ENCODE data around the gene GRIN2A. TPM values are rescaled to one million over a fixed set of nuclear protein-coding genes. Genes with fewer than 3 reads are reported as not detected.

GRIN2A gene
- polyA plus RNA-seq, 4 donors = 4.9 to 6.9 (median 5.7) TPM

DNA sequence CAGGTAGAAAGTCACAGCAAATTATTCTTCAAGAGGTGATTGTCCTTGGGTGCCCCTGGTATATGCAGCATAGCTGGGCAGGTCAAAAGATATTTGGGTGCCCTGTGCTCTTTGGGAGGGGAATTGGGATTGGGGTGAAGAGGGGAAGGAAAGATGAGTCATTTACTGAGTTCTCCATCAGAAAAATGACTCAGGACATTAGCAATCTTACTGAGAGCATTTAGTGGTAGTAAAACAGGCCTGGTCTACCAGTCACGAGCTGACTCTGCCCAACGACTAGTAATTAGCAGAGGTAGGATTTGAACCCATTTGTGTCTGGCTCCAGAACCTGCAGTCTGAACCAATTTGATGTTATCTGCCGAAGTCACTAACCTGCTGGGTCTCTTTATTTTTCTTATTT, 6.0 kb upstream of the GRIN2A start:
- DNase-seq (ENCODE audit: low read depth in 4 of 4, low spot score in 3 of 4) = no peak

DNA sequence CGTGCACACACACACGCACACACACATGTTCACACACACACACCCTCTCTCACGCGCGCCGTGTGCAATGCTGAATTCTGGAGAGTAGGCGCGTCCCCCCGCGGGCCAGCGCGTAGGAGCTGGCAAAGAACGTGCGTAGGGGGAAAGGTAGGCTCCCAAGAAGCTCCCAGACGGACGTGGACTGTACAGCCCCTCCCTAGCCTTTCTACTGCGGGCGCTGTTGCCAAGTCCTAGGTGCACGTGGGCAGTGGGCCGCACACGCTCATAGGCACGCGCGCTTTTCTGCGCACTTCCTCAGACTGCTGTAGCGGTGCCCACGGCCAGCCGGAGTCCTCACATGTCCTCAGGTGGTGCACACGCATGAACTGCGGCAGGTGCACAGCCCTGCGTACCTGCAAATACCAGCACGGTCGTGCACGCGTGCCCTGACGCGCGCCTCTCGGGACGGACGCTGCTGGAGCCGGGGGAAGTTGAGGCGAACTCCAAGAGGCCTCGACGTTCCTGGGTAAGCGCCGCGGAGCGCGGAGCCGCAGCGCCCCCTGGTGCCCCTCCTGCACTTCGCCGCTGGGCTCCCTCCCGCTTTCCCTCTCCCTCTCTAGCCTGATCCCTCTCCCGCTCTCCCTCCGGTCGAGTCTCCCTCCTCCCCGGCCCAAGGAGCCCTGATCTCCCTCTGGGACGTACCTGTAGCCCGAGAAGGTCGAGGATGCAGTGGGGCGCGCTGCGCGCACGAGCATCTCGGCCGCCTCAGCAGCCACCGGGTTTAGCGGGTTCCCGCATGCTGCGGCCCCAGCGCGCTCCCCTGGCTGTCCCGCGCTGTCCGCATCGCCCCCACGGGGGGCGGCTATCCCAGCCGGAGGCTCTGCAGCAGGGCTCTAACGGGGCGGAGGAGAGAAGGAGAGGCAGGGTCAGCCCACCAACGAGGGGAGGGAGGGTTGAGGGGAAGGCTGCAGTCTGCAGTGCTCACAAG, 749 bp downstream of the GRIN2A start:
- DNase-seq (ENCODE audit: low read depth in 4 of 4, low spot score in 3 of 4) = peak in 2 of 4 donors; percentile 65 to 76

DNA sequence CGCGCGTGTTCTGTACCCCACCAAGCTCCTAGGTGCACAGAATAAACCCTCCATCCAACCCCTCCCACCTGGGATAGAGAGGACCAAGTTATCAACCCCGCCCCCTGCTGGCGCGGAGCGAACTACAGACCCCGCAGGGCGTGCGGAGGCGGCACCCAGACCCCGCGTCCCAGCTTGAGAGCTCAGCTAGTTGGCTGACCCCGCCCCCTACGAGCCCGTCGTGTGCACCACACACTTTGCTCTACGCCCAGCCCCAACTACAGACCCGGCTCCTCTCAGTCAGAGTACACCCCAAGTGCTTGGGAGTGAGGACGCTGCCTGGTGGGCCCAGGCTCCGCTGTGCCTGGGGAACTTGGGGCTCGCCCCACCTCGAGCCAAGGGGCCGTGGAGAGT, 1.5 kb downstream of the GRIN2A start:
- DNase-seq (ENCODE audit: low read depth in 4 of 4, low spot score in 3 of 4) = peak in 2 of 4 donors; percentile 32 to 41

DNA sequence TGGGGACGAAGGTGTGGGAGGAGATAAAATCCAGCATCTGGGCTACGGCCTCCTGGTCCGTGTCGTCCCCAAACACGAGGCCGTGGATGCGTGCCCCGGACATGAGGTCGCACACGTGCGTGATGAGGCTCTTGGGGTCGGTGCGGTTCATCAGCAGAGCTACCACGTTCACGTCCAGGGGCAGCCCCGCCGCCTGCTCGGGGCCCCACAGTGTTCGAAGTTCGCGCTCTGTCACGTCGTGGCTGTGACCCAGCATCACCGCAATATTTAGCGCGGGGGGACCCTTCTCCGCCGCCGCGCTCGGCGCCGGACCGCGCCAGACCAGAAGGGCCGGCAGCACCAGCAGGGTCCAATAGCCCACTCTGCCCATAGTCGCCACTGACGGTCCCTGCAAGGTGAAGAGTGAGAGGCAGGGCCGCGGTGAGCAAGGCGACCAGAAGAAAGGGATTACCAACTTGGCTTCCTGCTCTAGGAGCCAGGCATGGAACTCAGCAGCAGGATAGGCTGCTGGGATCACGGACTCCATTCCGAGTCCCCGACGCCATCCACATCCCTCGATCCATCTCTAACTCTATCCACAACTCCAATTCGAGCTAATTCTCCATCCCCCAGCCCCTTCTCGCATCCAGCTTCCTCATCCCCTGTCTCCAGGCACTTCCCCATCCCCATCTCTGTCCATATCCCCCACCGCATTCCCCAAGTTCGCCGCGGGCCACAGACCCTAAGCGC, 2.0 kb downstream of the GRIN2A start:
- DNase-seq (ENCODE audit: low read depth in 4 of 4, low spot score in 3 of 4) = no peak

DNA sequence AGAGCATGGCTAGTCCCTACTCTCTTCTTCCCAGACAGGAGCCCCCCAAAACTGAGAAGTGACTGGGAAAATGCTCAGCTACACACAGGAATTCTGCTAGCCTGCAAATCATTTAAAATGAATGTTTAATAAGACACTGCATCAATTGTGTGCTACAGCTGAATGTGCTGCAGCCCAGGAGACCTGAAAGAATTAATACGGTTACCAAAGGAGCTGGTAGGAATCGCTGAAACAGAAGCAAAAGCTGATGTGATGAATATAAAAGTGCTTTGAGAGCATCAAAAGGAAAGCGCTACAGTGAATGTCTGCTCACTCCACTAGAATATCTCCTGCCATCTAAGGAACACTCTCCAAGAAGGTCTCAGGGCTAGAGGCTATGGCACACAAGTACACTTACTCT, 3.7 kb downstream of the GRIN2A start:
- no peak for DNase-seq (ENCODE audit: low read depth in 4 of 4, low spot score in 3 of 4)

DNA sequence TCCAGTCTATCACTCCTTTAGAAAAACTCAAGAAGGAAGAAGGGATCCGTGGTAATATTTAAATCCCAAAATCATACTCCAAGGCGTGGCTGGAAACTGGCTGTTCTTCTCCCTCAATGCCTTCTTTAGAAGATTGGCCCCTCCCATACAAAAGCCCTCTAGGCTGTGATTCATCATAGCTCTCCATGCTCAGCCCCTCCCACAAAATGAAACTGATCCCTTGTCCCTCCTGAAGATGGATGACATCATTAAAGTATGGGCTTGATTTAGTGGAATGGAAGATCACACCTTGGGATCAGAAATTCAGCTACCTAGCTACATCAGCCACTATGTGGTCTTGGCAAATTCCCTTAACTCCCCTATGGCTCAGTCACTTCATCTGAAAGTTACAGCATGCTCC, 4.1 kb downstream of the GRIN2A start:
- DNase-seq (ENCODE audit: low read depth in 4 of 4, low spot score in 3 of 4) = no peak

DNA sequence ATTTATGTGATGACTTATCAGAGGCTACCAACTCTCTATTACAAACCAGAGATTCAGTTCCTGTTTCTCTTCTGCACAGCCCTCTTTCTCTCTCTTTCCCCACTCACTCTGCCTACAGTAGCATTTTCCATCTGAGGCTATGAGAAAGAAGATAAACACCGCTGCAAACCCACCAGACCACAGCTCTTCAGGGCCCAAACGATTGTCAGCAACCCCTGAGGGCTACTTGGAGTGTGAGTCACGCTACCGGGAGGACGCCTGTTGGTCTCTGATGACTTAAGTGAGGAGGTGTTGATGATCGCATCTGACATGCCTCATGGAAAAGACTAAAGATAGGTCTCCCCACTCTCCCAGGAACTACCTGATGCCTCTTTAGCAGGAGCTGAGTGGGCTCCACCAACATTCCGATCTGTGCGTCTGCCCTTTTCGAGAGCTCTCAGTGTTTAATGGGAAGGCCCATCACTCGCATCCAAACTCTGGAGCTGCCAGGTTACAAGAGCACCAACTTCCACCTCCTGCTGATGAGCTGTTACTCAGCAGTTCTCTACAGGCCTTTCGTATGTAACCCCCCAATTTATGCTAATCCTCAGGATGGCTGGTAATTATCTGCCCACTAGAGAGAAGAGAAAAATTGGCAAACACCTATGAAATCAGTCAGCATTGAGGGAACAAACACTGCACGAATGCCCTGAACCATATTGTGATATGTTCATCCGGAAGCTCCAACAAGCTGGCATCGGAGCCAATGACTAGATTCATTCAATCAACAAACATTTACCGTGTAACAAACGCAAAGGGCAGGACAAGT, 9.2 kb downstream of the GRIN2A start:
- DNase-seq (ENCODE audit: low read depth in 4 of 4, low spot score in 3 of 4) = no peak

DNA sequence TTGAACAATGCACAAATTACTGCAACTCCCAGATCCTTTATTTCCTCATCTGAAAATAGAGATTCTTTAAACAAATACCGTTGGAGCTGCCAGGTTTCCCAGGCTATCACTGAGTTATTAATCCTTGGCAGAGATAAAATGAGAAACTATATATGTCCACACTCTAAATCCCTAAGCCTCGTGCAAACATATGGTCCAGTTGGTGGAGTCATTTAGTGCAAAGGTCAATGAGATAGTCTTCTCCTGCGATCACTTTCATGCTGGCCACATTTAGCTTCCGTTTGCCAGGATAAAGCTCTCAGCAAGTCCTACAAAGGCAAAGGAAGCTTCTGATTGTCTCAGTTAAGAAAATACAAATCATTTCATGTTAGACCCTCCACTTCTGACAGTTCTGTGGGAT, 11.0 kb downstream of the GRIN2A start:
- DNase-seq (ENCODE audit: low read depth in 4 of 4, low spot score in 3 of 4) = no peak

DNA sequence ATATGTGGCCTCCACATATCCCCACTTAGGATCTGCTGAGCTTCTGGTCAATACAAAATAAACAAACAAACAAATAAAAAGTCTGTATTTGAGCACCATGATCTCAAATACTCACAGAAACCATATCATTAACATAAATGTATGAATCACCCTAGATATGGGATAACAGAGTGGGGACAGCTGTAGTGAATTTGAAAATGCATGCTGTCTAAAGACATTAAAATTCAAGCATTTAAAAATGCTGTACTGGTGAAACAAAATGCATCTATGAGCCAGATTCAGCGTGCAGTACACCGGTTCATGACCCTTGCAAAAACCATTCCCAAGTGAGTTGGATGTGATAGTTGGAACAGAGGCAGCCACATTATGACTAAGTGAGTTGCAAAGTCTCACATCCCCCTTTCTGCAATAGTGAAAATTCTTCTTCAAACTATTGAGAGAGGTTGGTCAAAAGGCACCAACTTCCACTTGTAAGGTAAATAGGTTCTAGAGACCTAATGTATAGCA, 12.3 kb downstream of the GRIN2A start:
- DNase-seq (ENCODE audit: low read depth in 4 of 4, low spot score in 3 of 4) = no peak

DNA sequence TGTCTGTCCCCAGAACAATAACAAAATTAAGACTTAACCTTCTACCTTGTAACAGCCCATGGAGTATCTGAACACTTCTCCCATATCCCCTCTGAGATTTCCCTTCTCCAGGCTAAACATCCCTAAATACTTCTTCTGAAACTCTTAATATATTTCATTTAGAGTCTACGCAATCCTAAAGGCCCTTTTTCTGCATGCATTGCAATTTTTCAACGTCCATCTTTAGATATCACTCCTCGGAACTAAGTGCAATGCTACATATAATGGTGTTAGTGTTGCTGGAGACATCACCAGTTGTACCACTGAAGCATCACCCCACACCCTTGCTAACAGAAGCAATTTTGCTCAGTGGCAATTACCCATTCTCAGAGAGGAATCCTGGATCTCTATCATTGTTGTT, 13.2 kb downstream of the GRIN2A start:
- DNase-seq (ENCODE audit: low read depth in 4 of 4, low spot score in 3 of 4) = no peak

DNA sequence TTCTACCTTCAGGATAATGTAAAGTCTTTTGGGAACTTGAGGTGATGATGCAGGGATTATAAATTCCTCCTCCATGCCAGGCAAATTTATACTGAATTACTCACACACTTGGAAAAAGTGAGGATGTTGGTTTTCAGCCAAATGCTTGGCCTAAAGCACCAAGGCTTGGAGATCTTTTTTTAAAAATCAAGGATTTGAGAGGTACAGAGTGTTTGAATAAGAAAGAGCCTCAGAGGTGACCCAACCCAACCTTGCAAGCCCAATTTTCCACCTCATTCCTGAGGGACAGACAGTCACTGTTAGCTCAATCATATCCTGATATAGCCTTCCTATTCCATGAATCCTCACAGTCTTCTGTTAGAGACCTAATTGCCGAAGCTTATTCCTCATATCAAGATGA, 14.0 kb downstream of the GRIN2A start:
- no peak for DNase-seq (ENCODE audit: low read depth in 4 of 4, low spot score in 3 of 4)

DNA sequence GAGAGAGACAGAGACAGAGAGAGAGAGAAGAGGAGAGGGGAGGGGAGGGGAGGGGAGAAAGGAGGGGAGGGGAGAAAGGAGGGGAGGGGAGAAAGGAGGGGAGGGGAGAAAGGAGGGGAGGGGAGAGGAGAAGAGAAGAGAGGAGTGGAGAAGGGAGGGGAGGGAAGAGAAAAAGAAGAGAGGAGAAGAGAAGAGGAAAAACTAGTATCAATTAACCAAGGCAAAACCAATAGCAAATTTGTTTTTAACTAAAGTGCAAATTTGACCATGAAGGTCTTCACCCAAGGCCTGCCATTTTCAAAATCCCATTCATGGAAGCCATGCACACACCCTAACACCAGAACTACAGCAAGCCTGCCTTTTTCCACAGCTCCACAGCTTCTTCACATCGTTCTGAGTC, 16.6 kb downstream of the GRIN2A start:
- DNase-seq (ENCODE audit: low read depth in 4 of 4, low spot score in 3 of 4) = no peak

DNA sequence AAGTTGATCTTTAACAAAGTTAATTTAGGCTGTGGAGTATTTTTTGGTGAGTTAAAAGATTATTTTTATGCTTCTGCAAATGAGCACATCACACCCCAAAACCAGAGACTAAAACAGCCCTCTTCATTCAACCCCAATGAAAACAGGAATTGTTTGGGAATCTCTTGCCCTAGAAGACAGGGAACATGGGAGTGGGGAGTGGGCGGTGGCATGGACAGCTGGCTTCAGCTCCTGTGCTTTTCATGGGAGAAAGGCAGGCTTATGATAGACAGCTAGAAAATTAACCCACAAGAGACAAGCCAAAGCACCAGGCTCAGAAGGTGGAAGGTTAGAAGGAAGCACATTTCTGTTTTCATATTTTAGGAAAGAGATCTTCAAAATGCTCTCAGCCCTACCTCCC, 19.2 kb downstream of the GRIN2A start:
- DNase-seq (ENCODE audit: low read depth in 4 of 4, low spot score in 3 of 4) = no peak

DNA sequence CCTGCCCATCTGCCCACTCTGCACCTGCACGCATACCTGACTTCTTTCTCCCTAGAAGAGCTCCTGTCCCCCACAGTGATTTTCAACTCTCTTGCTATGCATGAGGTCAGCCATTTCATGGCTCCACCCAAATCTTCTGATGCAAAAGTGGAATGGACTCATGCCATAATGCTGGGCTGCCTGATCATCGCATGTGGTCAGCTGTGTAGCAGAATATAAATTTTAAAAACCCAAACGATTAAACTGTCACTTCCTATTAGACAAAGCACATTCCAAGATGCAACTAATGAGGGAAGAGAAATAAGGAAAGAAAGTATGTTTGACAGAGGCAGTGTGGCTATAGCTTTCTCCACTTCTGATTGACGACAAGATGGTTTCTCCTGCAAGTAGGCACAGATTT, 26.1 kb downstream of the GRIN2A start:
- no peak for DNase-seq (ENCODE audit: low read depth in 4 of 4, low spot score in 3 of 4)

DNA sequence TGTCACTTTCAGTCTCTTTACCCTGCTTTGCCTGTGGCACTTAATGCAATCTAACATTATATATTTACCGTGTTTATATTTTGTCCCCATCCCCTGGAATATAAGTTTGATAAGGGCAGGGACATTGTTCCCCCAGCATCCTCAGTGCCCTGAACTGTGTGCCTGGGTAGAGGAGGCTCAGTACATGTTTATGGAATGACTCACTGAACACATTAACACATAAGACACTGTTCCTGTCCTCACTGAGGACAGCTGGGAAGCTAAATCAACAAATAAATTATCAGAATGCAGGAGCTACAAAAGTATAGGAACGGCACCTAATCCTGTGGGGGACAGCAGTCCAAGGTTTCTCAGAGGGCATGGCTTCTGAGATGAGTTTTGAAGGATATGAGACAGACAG, 27.8 kb downstream of the GRIN2A start:
- DNase-seq (ENCODE audit: low read depth in 4 of 4, low spot score in 3 of 4) = no peak

DNA sequence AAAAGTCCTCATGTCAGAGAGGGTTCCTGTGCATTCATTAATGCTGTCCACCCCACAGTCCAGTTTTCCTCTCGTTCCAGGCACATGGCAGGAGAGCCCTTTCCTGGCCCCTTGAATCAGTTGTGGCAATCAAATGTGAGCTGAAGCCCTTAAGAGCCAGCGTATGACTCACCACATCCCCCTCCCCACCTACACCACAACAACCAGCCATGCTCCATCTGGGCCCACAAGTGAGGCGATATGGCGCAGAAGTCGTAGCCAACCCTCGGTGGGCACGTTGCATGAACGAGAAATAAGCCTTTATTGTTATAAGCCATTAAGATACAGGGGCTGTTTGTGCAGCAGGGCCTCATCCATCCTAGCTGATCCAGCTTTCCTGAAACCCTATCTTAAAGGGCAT, 28.2 kb downstream of the GRIN2A start:
- DNase-seq (ENCODE audit: low read depth in 4 of 4, low spot score in 3 of 4) = no peak

DNA sequence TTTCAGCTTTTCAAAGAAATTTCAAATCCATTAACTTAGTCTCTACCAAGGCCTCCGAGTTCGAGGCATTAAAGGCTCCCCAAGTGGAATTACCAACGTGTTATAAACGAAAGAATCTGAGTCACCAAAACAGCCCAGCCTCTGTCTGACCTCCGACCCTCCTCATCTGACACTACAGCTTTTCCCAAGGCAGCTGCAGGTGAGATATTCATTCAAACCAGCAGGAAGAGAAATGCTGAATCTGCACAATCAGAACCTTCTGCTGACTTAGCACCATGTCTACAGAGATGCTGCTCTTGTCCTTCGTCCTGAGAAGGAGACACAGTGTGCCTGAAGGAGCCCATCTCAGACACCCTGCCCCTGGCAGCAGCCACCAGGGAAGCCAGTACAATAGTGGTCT, 30.5 kb downstream of the GRIN2A start:
- no peak for DNase-seq (ENCODE audit: low read depth in 4 of 4, low spot score in 3 of 4)

DNA sequence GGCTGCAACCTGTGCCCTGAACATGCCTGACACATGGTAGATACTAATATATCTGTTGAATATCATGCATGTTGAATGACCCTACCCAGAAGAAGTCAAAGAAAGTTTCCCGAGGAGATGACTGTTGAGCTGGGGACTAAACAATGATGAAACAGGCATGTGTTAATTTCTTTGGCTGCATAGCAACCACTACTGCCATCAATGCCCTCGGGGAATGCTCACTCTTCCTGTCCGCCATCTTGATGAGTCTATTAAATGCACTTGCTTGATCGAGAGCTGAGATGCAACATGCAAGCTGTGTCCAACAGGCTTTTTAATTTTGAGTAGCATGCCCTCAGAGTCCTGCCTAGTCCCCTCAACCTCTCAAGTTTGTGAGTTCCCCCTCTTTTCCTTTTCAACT, 31.3 kb downstream of the GRIN2A start:
- no peak for DNase-seq (ENCODE audit: low read depth in 4 of 4, low spot score in 3 of 4)

DNA sequence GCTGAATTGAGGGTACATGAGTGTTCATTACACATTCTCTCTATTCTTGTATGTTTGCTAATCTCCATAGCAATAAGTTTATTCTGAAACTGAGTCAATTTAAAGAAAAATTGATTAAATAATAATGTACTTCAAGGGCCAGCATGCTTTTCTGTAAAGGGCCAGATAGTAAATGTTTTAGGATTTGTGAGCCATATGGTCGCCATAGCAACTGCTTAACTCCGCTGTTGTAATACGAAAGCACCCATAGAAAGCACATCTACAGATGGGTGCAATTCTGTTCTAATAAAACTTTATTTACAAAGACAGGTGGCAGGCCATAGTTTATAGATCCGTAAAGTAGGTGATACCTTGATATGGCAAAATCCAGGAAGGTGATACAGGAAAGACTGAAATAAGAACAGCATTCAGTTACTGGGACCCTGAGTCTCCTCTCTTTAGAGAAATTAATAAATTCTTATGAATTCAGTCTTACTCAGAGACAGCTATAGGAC, 36.6 kb downstream of the GRIN2A start:
- no peak for DNase-seq (ENCODE audit: low read depth in 4 of 4, low spot score in 3 of 4)

DNA sequence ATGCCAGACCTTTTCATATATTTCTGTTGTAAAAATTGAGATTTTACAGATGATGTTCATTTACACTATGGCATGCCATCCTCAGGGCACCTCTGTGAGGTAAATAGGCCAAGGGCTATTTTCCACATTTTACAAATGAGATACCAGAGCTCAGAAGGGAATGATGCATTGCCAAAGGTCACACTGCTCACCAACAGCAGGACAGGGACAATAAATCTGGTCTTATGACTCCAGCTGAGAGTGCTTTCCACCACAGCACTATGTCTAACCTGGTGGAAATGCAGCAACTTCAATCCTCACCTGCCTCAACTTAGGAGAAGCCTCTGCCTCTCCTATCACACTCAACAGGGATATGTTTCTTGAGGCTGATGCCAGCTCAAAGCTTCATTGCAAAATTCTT, 40.6 kb downstream of the GRIN2A start:
- DNase-seq (ENCODE audit: low read depth in 4 of 4, low spot score in 3 of 4) = peak in 3 of 4 donors; percentile 4 to 20 (median 5)

DNA sequence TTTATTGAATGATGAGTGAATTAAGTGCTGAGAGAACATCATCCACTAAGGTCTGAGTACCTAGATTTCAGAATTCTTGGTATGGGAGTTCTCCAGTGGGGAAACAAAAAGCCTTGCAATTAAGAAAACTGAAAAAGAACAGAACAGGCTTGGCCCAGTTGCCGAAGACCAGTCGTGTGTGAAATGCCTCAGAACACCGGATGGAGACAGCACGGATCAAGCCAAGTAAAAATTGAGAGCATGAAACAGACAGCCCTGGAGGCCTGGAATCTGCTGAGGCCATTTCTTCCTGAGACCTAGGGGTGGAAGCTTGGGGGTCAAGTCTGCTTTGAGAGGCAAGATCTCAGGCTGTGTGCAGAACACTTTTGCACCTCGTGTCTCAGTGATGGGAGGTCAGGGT, 43.3 kb downstream of the GRIN2A start:
- no peak for DNase-seq (ENCODE audit: low read depth in 4 of 4, low spot score in 3 of 4)
